ENCODE results near the gene PAGR1. TPM values are rescaled to one million over a fixed set of nuclear protein-coding genes. Genes with fewer than 3 reads are reported as not detected.
A peak's percentile ranks its signal among the peaks of the same experiment; 100 is the strongest.

PAGR1 gene
- total and polyA plus RNA-seq, 2 of the 13 experiments (the other 11 are each of a cell fraction or from before 2014, with no cell fraction given) = 9.8 to 66.4 TPM

DNA sequence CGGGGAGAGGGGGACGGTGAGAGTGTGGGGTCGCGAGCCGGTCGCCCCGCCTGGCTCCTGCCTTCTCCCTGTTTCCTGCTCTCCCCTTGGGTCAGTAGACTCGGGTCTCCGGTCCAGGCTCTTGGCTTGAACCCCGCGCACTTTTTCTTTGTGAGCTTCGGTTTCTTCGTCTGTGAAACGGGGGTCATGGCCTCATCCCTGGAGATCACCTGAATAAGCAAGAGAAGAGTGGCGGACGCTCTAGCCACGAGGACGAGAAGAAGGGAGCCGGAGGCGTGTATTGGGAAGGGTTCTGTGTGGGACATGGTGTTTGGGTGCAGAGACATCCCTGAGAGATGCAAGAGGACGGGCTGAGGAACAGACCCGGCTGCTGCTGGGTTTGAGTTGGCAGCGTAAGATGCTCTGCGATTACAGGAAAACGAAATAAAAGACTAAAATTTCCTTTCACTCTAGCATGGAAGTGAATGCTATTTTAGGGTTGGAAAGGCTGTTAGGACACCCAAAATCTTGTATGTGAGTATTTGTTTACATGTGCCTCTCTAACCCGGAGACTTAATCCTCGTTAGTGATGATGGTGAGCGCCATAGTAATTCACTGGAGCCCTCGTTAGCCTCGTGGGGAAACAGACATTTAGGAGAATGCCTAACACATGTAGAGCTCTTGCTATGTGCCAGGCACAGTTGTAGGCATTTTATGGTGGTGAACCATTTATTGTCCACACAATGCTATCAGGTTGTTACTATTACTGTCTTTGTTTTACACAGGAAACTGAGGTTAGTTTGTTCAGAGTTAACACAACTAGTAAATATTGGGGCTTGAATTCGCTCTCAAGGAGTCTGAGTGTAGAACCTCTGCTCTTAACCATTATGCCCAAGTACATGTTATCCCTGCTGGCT, 24.8 kb upstream of the PAGR1 start (continued):
- TF ChIP-seq, protein P1, sequence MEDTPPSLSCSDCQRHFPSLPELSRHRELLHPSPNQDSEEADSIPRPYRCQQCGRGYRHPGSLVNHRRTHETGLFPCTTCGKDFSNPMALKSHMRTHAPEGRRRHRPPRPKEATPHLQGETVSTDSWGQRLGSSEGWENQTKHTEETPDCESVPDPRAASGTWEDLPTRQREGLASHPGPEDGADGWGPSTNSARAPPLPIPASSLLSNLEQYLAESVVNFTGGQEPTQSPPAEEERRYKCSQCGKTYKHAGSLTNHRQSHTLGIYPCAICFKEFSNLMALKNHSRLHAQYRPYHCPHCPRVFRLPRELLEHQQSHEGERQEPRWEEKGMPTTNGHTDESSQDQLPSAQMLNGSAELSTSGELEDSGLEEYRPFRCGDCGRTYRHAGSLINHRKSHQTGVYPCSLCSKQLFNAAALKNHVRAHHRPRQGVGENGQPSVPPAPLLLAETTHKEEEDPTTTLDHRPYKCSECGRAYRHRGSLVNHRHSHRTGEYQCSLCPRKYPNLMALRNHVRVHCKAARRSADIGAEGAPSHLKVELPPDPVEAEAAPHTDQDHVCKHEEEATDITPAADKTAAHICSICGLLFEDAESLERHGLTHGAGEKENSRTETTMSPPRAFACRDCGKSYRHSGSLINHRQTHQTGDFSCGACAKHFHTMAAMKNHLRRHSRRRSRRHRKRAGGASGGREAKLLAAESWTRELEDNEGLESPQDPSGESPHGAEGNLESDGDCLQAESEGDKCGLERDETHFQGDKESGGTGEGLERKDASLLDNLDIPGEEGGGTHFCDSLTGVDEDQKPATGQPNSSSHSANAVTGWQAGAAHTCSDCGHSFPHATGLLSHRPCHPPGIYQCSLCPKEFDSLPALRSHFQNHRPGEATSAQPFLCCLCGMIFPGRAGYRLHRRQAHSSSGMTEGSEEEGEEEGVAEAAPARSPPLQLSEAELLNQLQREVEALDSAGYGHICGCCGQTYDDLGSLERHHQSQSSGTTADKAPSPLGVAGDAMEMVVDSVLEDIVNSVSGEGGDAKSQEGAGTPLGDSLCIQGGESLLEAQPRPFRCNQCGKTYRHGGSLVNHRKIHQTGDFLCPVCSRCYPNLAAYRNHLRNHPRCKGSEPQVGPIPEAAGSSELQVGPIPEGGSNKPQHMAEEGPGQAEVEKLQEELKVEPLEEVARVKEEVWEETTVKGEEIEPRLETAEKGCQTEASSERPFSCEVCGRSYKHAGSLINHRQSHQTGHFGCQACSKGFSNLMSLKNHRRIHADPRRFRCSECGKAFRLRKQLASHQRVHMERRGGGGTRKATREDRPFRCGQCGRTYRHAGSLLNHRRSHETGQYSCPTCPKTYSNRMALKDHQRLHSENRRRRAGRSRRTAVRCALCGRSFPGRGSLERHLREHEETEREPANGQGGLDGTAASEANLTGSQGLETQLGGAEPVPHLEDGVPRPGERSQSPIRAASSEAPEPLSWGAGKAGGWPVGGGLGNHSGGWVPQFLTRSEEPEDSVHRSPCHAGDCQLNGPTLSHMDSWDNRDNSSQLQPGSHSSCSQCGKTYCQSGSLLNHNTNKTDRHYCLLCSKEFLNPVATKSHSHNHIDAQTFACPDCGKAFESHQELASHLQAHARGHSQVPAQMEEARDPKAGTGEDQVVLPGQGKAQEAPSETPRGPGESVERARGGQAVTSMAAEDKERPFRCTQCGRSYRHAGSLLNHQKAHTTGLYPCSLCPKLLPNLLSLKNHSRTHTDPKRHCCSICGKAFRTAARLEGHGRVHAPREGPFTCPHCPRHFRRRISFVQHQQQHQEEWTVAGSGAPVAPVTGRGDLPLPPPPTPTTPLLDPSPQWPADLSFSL (CRISPR knock-in tag; IDR thresholded peaks at IDR 0.05) = 0 out of 2 replicates have a peak, but pooled peaks have one; percentile 39
- TF ChIP-seq CBX2 (IDR thresholded peaks at IDR 0.05; ENCODE audit: low read depth, low read length) (no peak), CBX2 (CRISPR knock-in tag; IDR thresholded peaks at IDR 0.05; ENCODE audit: low read depth) (no peak), NFE2L1 (CRISPR knock-in tag; IDR thresholded peaks at IDR 0.05; ENCODE audit: borderline replicate concordance) (0 out of 2 replicates have a peak, but pooled peaks have one; percentile 10), ASH2L (IDR thresholded peaks at IDR 0.05; ENCODE audit: insufficient read length, low read depth, low read length) (peak; percentile 88), ZNF224 (CRISPR knock-in tag; IDR thresholded peaks at IDR 0.05) (0 out of 2 replicates have a peak, but pooled peaks have one; percentile 13), SPEN (CRISPR knock-in tag; IDR thresholded peaks at IDR 0.05; ENCODE audit: low read depth) (no peak), SMAD1 (CRISPR knock-in tag; IDR thresholded peaks at IDR 0.05; ENCODE audit: borderline replicate concordance, low read depth) (0 out of 2 replicates have a peak, but pooled peaks have one; percentile 5), ERF (CRISPR knock-in tag; IDR thresholded peaks at IDR 0.05) (0 out of 2 replicates have a peak, but pooled peaks have one; percentile 5), ZMYM4 (CRISPR knock-in tag; IDR thresholded peaks at IDR 0.05) (0 out of 2 replicates have a peak, but pooled peaks have one; percentile 16)
- TF ChIP-seq, protein P2, sequence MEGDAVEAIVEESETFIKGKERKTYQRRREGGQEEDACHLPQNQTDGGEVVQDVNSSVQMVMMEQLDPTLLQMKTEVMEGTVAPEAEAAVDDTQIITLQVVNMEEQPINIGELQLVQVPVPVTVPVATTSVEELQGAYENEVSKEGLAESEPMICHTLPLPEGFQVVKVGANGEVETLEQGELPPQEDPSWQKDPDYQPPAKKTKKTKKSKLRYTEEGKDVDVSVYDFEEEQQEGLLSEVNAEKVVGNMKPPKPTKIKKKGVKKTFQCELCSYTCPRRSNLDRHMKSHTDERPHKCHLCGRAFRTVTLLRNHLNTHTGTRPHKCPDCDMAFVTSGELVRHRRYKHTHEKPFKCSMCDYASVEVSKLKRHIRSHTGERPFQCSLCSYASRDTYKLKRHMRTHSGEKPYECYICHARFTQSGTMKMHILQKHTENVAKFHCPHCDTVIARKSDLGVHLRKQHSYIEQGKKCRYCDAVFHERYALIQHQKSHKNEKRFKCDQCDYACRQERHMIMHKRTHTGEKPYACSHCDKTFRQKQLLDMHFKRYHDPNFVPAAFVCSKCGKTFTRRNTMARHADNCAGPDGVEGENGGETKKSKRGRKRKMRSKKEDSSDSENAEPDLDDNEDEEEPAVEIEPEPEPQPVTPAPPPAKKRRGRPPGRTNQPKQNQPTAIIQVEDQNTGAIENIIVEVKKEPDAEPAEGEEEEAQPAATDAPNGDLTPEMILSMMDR (CRISPR knock-in tag; IDR thresholded peaks at IDR 0.05) = 0 out of 2 replicates have a peak, but pooled peaks have one; percentile 6
- TF ChIP-seq, protein P3, sequence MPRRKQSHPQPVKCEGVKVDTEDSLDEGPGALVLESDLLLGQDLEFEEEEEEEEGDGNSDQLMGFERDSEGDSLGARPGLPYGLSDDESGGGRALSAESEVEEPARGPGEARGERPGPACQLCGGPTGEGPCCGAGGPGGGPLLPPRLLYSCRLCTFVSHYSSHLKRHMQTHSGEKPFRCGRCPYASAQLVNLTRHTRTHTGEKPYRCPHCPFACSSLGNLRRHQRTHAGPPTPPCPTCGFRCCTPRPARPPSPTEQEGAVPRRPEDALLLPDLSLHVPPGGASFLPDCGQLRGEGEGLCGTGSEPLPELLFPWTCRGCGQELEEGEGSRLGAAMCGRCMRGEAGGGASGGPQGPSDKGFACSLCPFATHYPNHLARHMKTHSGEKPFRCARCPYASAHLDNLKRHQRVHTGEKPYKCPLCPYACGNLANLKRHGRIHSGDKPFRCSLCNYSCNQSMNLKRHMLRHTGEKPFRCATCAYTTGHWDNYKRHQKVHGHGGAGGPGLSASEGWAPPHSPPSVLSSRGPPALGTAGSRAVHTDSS (CRISPR knock-in tag; conservative IDR thresholded peaks at IDR 0.05) = peak; percentile 12; the same call in 1 of the 2 replicates
- TF ChIP-seq, protein P4, sequence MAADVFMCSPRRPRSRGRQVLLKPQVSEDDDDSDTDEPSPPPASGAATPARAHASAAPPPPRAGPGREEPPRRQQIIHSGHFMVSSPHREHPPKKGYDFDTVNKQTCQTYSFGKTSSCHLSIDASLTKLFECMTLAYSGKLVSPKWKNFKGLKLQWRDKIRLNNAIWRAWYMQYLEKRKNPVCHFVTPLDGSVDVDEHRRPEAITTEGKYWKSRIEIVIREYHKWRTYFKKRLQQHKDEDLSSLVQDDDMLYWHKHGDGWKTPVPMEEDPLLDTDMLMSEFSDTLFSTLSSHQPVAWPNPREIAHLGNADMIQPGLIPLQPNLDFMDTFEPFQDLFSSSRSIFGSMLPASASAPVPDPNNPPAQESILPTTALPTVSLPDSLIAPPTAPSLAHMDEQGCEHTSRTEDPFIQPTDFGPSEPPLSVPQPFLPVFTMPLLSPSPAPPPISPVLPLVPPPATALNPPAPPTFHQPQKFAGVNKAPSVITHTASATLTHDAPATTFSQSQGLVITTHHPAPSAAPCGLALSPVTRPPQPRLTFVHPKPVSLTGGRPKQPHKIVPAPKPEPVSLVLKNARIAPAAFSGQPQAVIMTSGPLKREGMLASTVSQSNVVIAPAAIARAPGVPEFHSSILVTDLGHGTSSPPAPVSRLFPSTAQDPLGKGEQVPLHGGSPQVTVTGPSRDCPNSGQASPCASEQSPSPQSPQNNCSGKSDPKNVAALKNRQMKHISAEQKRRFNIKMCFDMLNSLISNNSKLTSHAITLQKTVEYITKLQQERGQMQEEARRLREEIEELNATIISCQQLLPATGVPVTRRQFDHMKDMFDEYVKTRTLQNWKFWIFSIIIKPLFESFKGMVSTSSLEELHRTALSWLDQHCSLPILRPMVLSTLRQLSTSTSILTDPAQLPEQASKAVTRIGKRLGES (CRISPR knock-in tag; IDR thresholded peaks at IDR 0.05; ENCODE audit: borderline replicate concordance) = no peak

Measured in HepG2 (cell line).